Measurements from ENCODE around the gene RHOB. TPM values are rescaled to one million over a fixed set of nuclear protein-coding genes. Genes with fewer than 3 reads are reported as not detected.

Gene RHOB
- total and polyA plus RNA-seq, 12 donors, result 105 to 337 (median 159) TPM

DNA sequence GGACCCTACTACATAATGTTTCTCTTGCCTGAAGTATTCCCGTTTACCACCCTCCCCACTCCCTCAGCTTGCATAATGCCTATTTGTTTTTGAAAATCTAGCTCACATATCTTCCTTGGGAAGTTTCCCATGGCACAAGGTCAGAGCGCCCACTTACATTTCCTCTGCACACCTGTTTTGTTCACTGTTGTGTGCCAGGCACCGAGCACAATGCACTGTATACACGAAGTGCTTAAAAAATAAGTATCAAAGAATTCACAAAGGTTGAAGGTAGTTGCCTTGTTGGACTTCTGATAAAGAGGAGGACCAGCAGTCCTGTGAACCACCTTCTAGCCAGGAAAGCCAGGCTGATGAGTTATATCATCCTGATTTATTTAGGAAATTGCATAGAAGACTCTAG, 16.8 kb upstream of the RHOB start:
- H3K36me3 ChIP-seq, result no peaks in the 10 kb centered on the region
- no peak for DNase-seq
- no peaks in the 10 kb centered on the region for H3K27me3 ChIP-seq
- WGBS, 2 donors, result 71 to 79% methylated on average over 4 of the region's 4 CpGs
- intact Hi-C loops (cut with DNase I), result no loop called here
- peaks cover 0 to 46% (median 14%) of the 10 kb centered on the region in 9 donors for H3K4me1 ChIP-seq
- H3K4me3 ChIP-seq, result no peak overlapping the region
- TF ChIP-seq CTCF (IDR thresholded peaks at IDR 0.05), result no peak
- H3K27ac ChIP-seq, result peak overlapping the region in 9 of 10 donors; percentile 34 to 71 (median 58)
- no peaks in the 10 kb centered on the region for H3K9me3 ChIP-seq
- ATAC-seq, result peak in 2 of 8 donors; percentile 22 to 27

- TF ChIP-seq CTCF (IDR thresholded peaks at IDR 0.05), result no peak
- intact Hi-C loops (cut with DNase I), result no loop called here
- Histone ChIP-seq H3K9me3 (no peaks in the 10 kb centered on the region), H3K27me3 (no peaks in the 10 kb centered on the region), H3K4me1 (peaks cover 0 to 39% (median 9%) of the 10 kb centered on the region in 9 donors), H3K27ac (peak overlapping the region in 7 of 10 donors; percentile 34 to 71 (median 62)), H3K4me3 (no peak overlapping the region), H3K36me3 (no peaks in the 10 kb centered on the region)
- WGBS, 2 donors, result 86 to 93% methylated on average over 7 of the region's 7 CpGs
- ATAC-seq (peak in 1 of 8 donors; percentile 19), DNase-seq (no peak)
Observed at GRCh38 chr2:20430461-20431300, 16.2 kb upstream of the RHOB start.

DNA sequence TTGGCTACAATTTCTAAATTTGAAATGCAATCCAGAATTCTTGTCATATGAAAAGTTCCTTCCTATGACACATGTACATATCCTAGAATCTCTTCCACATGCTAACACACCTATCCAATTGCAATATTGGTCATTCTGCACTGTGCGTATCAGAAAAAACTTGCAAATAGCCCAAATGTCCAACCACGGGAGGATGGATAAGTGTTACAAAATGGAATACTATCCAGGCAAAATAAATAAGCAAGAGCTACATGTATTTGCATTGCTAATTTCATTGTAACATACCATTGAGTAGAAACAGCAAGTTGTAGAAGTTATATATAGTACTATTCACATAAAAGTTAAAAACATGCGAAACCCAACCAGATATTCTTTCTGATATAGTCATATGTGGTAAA, 15.6 kb upstream of the RHOB start:
- ATAC-seq (no peak), DNase-seq (no peak)
- no peaks in the 10 kb centered on the region for H3K27me3 ChIP-seq
- H3K4me3 ChIP-seq, result no peak overlapping the region
- TF ChIP-seq CTCF (IDR thresholded peaks at IDR 0.05), result no peak
- H3K36me3 ChIP-seq, result no peaks in the 10 kb centered on the region
- H3K9me3 ChIP-seq, result no peaks in the 10 kb centered on the region
- 94 to 95% methylated on average over 3 of the region's 3 CpGs for WGBS, 2 donors
- intact Hi-C loops (cut with DNase I), result no loop called here
- peaks cover 0 to 34% (median 9%) of the 10 kb centered on the region in 9 donors for H3K4me1 ChIP-seq
- no peak overlapping the region for H3K27ac ChIP-seq

DNA sequence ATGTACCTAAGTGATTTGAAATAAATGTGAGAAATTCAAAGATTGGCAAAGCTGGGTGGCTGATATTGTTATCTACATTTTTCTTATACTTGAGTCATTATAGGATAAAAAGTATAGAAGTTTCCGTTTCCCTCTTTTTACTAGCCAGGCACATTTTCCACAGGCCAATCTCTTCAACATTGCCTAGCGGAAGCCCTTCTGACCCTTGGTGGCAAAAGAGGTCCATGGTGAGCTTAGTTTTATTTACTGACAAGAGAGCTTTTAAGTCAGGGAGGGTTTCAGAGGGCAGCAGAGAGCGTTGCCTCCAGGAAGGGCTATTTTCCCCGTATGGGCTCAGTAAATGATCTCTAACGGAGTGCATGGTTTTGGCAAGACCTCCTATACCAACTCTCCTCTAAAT, 15.1 kb upstream of the RHOB start:
- TF ChIP-seq CTCF (IDR thresholded peaks at IDR 0.05), result no peak
- no peaks in the 10 kb centered on the region for H3K27me3 ChIP-seq
- H3K36me3 ChIP-seq, result no peaks in the 10 kb centered on the region
- WGBS, 2 donors, result 82 to 86% methylated on average over 5 of the region's 5 CpGs
- ATAC-seq (no peak), DNase-seq (no peak)
- no peak overlapping the region for H3K27ac ChIP-seq
- intact Hi-C loops (cut with DNase I), result no loop called here
- H3K4me3 ChIP-seq, result no peak overlapping the region
- peaks cover 0 to 34% (median 9%) of the 10 kb centered on the region in 9 donors for H3K4me1 ChIP-seq
- no peaks in the 10 kb centered on the region for H3K9me3 ChIP-seq

All from heart right ventricle (tissue), 16 donors.